IMR-90 (cell line): ENCODE data around the gene HIF1AN. TPM values are rescaled to one million over a fixed set of nuclear protein-coding genes. Genes with fewer than 3 reads are reported as not detected.

ENCODE experiments used
- ATAC-seq: fragments of 200-7000 bp; cut with Tn5 transposase; 2 replicates; pipeline ENCODE4 v1.9.1; 2020; ENCODE audit warnings: low read depth, mild to moderate bottlenecking, moderate library complexity
- BruUV-seq: library from RNA; stranded (reverse); fragments of 400-500 nt; replicated peaks from 2 replicates; lab custom pipeline; 2021; lab: Mats Ljungman, UMichigan
- CTCF ChIA-PET: fragments of 300-600 bp; formaldehyde crosslinking; extraction: SDS; loops from one replicate; lab custom pipeline; 2021; ENCODE audit warnings: antibody characterized with exemption; lab: Yijun Ruan, JAX
- POLR2A ChIA-PET: fragments of 300-600 bp; sonication (Branson Sonifier 250); formaldehyde crosslinking; loops from one replicate; lab custom pipeline; 2022; ENCODE audit warnings: antibody characterized with exemption; ENCODE audit not compliant: unreplicated experiment; lab: Charles Lee
- DNase-seq: peaks from one replicate; pipeline ENCODE4 v3.0.0; 2013
- H2AFZ ChIP-seq: replicated peaks from 2 replicates; pipeline ENCODE3; 2013; ENCODE audit warnings: low read length, mild to moderate bottlenecking; ENCODE audit not compliant: poor library complexity
- H2AK5ac ChIP-seq: 2 replicates; pipeline ENCODE4 v1.6.1; 2013; ENCODE audit warnings: low read depth, low read length, inconsistent platforms
- H2AK9ac ChIP-seq: replicated peaks from 2 replicates; pipeline ENCODE3; 2013; ENCODE audit warnings: mild to moderate bottlenecking, low read depth, low read length, moderate library complexity; ENCODE audit not compliant: poor library complexity
- H2BK120ac ChIP-seq: 2 replicates; pipeline ENCODE4 v1.6.1; 2013; ENCODE audit warnings: low read depth, low read length, inconsistent platforms
- H2BK15ac ChIP-seq: 3 replicates; pipeline ENCODE4 v1.6.1; 2013; ENCODE audit warnings: low read depth, low read length, inconsistent platforms
- H2BK20ac ChIP-seq: 2 replicates; pipeline ENCODE4 v1.6.1; 2013; ENCODE audit warnings: low read depth, mild to moderate bottlenecking, inconsistent platforms, low read length, moderate library complexity
- H2BK5ac ChIP-seq: 2 replicates; pipeline ENCODE4 v1.6.1; 2013; ENCODE audit warnings: mild to moderate bottlenecking, low read depth, low read length, inconsistent platforms; ENCODE audit not compliant: poor library complexity, severe bottlenecking
- H3K14ac ChIP-seq: replicated peaks from 2 replicates; pipeline ENCODE4 v1.6.1; 2013; ENCODE audit warnings: low read depth, low read length, inconsistent platforms
- H3K18ac ChIP-seq: 2 replicates; pipeline ENCODE4 v1.6.1; 2013; ENCODE audit warnings: low read depth, low read length, control low read depth
- H3K23ac ChIP-seq: 2 replicates; pipeline ENCODE4 v1.6.1; 2013; ENCODE audit warnings: low read depth, low read length, inconsistent platforms
- H3K27ac ChIP-seq: 2 replicates; pipeline ENCODE4 v1.5.1; 2013; ENCODE audit warnings: mild to moderate bottlenecking, control low read depth, low read length; ENCODE audit not compliant: insufficient read depth
- H3K27me3 ChIP-seq: 2 replicates; pipeline ENCODE4 v1.6.1; 2013; ENCODE audit warnings: low read length; ENCODE audit not compliant: control insufficient read depth, insufficient read depth
- H3K36me3 ChIP-seq: 2 replicates; pipeline ENCODE4 v1.6.1; 2013; ENCODE audit warnings: low read length, mixed read lengths; ENCODE audit not compliant: control insufficient read depth, insufficient read depth
- H3K4ac ChIP-seq: 2 replicates; pipeline ENCODE4 v1.6.1; 2013; ENCODE audit warnings: low read depth, low read length, inconsistent platforms
- H3K4me1 ChIP-seq: 2 replicates; pipeline ENCODE4 v1.6.1; 2013; ENCODE audit warnings: low read length, mixed read lengths; ENCODE audit not compliant: control insufficient read depth, insufficient read depth
- H3K4me2 ChIP-seq: 2 replicates; pipeline ENCODE4 v1.6.1; 2013; ENCODE audit warnings: low read depth, mild to moderate bottlenecking, control low read depth, low read length, moderate library complexity
- H3K4me3 ChIP-seq: 2 replicates; pipeline ENCODE4 v1.5.1; 2013; ENCODE audit warnings: low read depth, mild to moderate bottlenecking, control low read depth, low read length, moderate library complexity; ENCODE audit not compliant: insufficient read depth
- H3K56ac ChIP-seq: 2 replicates; pipeline ENCODE4 v1.6.1; 2013; ENCODE audit warnings: low read length, inconsistent platforms; ENCODE audit not compliant: insufficient read depth; ENCODE audit errors: extremely low read depth
- H3K79me1 ChIP-seq, 2 experiments: 2 replicates each; pipeline ENCODE4 v1.6.1; 2013; ENCODE audit warnings: low read length in 2 of 2, inconsistent platforms in 1 of 2, low read depth in 1 of 2
- H3K9ac ChIP-seq: 2 replicates; pipeline ENCODE4 v1.6.1; 2013; ENCODE audit warnings: low read depth, low read length, control low read depth
- H3K9me1 ChIP-seq: 2 replicates; pipeline ENCODE4 v1.6.1; 2013; ENCODE audit warnings: low read length, inconsistent platforms; ENCODE audit not compliant: insufficient read depth
- H3K9me3 ChIP-seq: 2 replicates; pipeline ENCODE4 v1.6.1; 2013; ENCODE audit warnings: low read length; ENCODE audit not compliant: control insufficient read depth, insufficient read depth
- H4K20me1 ChIP-seq: 2 replicates; pipeline ENCODE4 v1.6.1; 2013; ENCODE audit warnings: low read length, inconsistent platforms; ENCODE audit not compliant: insufficient read depth
- H4K5ac ChIP-seq: 2 replicates; pipeline ENCODE4 v1.6.1; 2013; ENCODE audit warnings: mild to moderate bottlenecking, low read depth, low read length, control low read depth
- H4K8ac ChIP-seq, 2 experiments: 2 replicates each; pipeline ENCODE4 v1.6.1; 2013; ENCODE audit warnings: low read depth in 2 of 2, low read length in 2 of 2, control low read depth in 1 of 2, inconsistent platforms in 1 of 2
- H4K91ac ChIP-seq: 2 replicates; pipeline ENCODE4 v1.6.1; 2013; ENCODE audit warnings: low read depth, low read length, inconsistent platforms; ENCODE audit not compliant: insufficient read depth
- BHLHE40 ChIP-seq: fragments of 150-350 bp; IDR thresholded peaks from 2 replicates; pipeline ENCODE4 v1.6.1; 2016; ENCODE audit warnings: mild to moderate bottlenecking, low read depth, low read length
- FOS ChIP-seq: fragments of 150-350 bp; IDR thresholded peaks from 2 replicates; pipeline ENCODE4 v1.6.1; 2016; ENCODE audit warnings: low read depth, low read length
- MAFK ChIP-seq: IDR thresholded peaks from 2 replicates; pipeline ENCODE4 v1.6.1; 2012; ENCODE audit warnings: low read depth, low read length, improper control_type of control experiment
- MAZ ChIP-seq: IDR thresholded peaks from 2 replicates; pipeline ENCODE4 v1.6.1; 2012; ENCODE audit warnings: low read depth, mild to moderate bottlenecking, low read length, improper control_type of control experiment, moderate library complexity, borderline replicate concordance
- MXI1 ChIP-seq: IDR thresholded peaks from 2 replicates; pipeline ENCODE4 v1.6.1; 2012; ENCODE audit warnings: low read depth, mild to moderate bottlenecking, low read length, moderate library complexity, borderline replicate concordance
- NFE2L2 ChIP-seq: fragments of 150-350 bp; IDR thresholded peaks from 2 replicates; pipeline ENCODE4 v1.6.1; 2016; ENCODE audit warnings: low read depth, mild to moderate bottlenecking, low read length
- POLR2A ChIP-seq: IDR thresholded peaks from 2 replicates; pipeline ENCODE4 v1.6.1; 2012; ENCODE audit warnings: mild to moderate bottlenecking, low read depth, low read length
- RCOR1 ChIP-seq: IDR thresholded peaks from 2 replicates; pipeline ENCODE4 v1.6.1; 2012; ENCODE audit warnings: mild to moderate bottlenecking, low read length, improper control_type of control experiment; ENCODE audit not compliant: insufficient replicate concordance
- RFX5 ChIP-seq: IDR thresholded peaks from 2 replicates; pipeline ENCODE4 v1.8.0; 2012; ENCODE audit warnings: low read depth, mild to moderate bottlenecking, low read length, moderate library complexity
- SMC3 ChIP-seq: fragments of 150-350 bp; IDR thresholded peaks from 2 replicates; pipeline ENCODE4 v1.6.1; 2016; ENCODE audit warnings: low read depth, mild to moderate bottlenecking, antibody characterized with exemption, low read length, moderate library complexity
- WGBS, 2 experiments: methylation state at CpG; one replicate each; pipeline versions ENCODE4 v1.1.5 to v1.1.7; 2013; ENCODE audit warnings: missing lambda C conversion rate in 2 of 2; ENCODE audit not compliant: insufficient read length in 1 of 2; ENCODE audit errors: extremely low coverage in 2 of 2; 5-methylcytosine and 5-hydroxymethylcytosine counted together
- dilution Hi-C: fragments of 300-500 bp; cut with HindIII; formaldehyde crosslinking; loops from one replicate; pipeline ENCODE4 v1.14.3; 2018; ENCODE audit warnings: low sequenced_read_pairs; ENCODE audit not compliant: unreplicated experiment
- in situ Hi-C: fragments of 300-500 bp; cut with MboI; formaldehyde crosslinking; loops from 3 replicates; pipeline ENCODE4 v1.14.3; 2019; ENCODE audit warnings: low sequenced_read_pairs, inconsistent platforms, mixed read lengths
- intact Hi-C: fragments of 100-400 bp; cut with micrococcal nuclease; formaldehyde crosslinking; loops from 2 replicates; pipeline ENCODE4 v1.10.0; 2022
- polyA plus RNA-seq, 3 experiments: library from polyadenylated mRNA; depleted of rRNA; stranded (reverse); fragments of >200 nt; gene quantifications; 2 replicates each; pipeline ENCODE4 v1.2.3, GENCODE V29; 2012; ENCODE audit warnings: low replicate concordance in 1 of 3
- total RNA-seq: library from RNA; depleted of rRNA; stranded (reverse); fragments of >200 nt; gene quantifications from 2 replicates; pipeline ENCODE4 v1.2.3, GENCODE V29; 2012
- TF ChIP-seq, protein P1 (sequence below): conservative IDR thresholded peaks from 2 replicates; pipeline ENCODE4 v1.5.1; 2012; ENCODE audit warnings: mild to moderate bottlenecking, low read depth, low read length, improper control_type of control experiment

Gene HIF1AN
- total and polyA plus RNA-seq, 2 of the 4 experiments (the other 2 are of a cell fraction): 10.2 to 10.3 TPM

GRCh38 chr10:100551738-100552137 is 16.0 kb downstream of the HIF1AN start:
- ChIA-PET POLR2A (no interaction called here), CTCF (no interaction called here)
- H2BK15ac ChIP-seq: no peak overlapping the region
- H2AFZ ChIP-seq: no peak overlapping the region
- H2BK120ac ChIP-seq: no peak overlapping the region
- H2BK20ac ChIP-seq: no peak overlapping the region
- no peaks in the 10 kb centered on the region for H3K4me1 ChIP-seq
- no peak overlapping the region for H3K14ac ChIP-seq
- no peak overlapping the region for H3K4me3 ChIP-seq
- H3K56ac ChIP-seq: no peak overlapping the region
- H3K23ac ChIP-seq: no peak overlapping the region
- dilution Hi-C loops (no loop called here), in situ Hi-C loops (no loop called here), intact Hi-C loops (no loop called here)
- H3K27ac ChIP-seq: no peak overlapping the region
- H3K9me1 ChIP-seq: peaks cover 3% of the 10 kb centered on the region; the same call in 1 of the 2 replicates
- no peak for ATAC-seq
- no peak overlapping the region for H4K8ac ChIP-seq
- H4K5ac ChIP-seq: no peak overlapping the region
- H4K91ac ChIP-seq: no peak overlapping the region
- H2AK5ac ChIP-seq: no peak overlapping the region
- H3K27me3 ChIP-seq: no peaks in the 10 kb centered on the region
- H3K4me2 ChIP-seq: no peak overlapping the region
- H3K79me1 ChIP-seq: no peaks in the 10 kb centered on the region
- no CpG with 5 or more reads among the region's 5 CpGs for WGBS, 2 experiments
- 0 out of 2 replicates have a peak, but pooled peaks cover 3% of the 10 kb centered on the region for H4K20me1 ChIP-seq
- H3K9ac ChIP-seq: no peak overlapping the region
- peaks cover 47% of the 10 kb centered on the region for H3K36me3 ChIP-seq
- no peak overlapping the region for H3K4ac ChIP-seq
- H2BK5ac ChIP-seq: no peak overlapping the region
- BruUV-seq: no TSS peak
- H3K9me3 ChIP-seq: no peaks in the 10 kb centered on the region
- TF ChIP-seq MXI1 (no peak), BHLHE40 (no peak), RCOR1 (no peak), FOS (no peak), NFE2L2 (no peak), MAZ (no peak), MAFK (no peak), SMC3 (no peak), RFX5 (no peak), POLR2A (no peak)
- TF ChIP-seq, protein P1, sequence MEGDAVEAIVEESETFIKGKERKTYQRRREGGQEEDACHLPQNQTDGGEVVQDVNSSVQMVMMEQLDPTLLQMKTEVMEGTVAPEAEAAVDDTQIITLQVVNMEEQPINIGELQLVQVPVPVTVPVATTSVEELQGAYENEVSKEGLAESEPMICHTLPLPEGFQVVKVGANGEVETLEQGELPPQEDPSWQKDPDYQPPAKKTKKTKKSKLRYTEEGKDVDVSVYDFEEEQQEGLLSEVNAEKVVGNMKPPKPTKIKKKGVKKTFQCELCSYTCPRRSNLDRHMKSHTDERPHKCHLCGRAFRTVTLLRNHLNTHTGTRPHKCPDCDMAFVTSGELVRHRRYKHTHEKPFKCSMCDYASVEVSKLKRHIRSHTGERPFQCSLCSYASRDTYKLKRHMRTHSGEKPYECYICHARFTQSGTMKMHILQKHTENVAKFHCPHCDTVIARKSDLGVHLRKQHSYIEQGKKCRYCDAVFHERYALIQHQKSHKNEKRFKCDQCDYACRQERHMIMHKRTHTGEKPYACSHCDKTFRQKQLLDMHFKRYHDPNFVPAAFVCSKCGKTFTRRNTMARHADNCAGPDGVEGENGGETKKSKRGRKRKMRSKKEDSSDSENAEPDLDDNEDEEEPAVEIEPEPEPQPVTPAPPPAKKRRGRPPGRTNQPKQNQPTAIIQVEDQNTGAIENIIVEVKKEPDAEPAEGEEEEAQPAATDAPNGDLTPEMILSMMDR: no peak
- DNase-seq: no peak
- no peak overlapping the region for H2AK9ac ChIP-seq
- no peak overlapping the region for H3K18ac ChIP-seq
